Astrocyte of the cerebellum (primary cell): Measurements from ENCODE around the gene TEX53.

Experiments used
- DNase-seq: peaks from one replicate; pipeline ENCODE4 v3.0.0-alpha.2; 2011; ENCODE audit warnings: low read depth
- H3K4me3 ChIP-seq: 2 replicates; pipeline ENCODE4 v1.5.1; 2011; ENCODE audit warnings: mild to moderate bottlenecking, low read depth, low read length, moderate library complexity
- CTCF ChIP-seq: IDR thresholded peaks from 2 replicates; pipeline ENCODE4 v1.5.1; 2012; ENCODE audit warnings: low read length, low read depth, moderate library complexity, mild to moderate bottlenecking; ENCODE audit errors: missing control alignments
- in situ Hi-C: cut with HindIII; loops from 2 replicates; pipeline ENCODE4 v1.10.0; 2017; ENCODE audit warnings: low sequenced_read_pairs

Gene TEX53

GRCh38 chr9:114682846-114683245 lies 25.2 kb upstream of the TEX53 start:
- H3K4me3 ChIP-seq, result no peak overlapping the region
- in situ Hi-C loops, result no loop called here
- no peak for DNase-seq
- TF ChIP-seq CTCF, result no peak

GRCh38 chr9:114681594-114682332 lies 24.2 kb upstream of the TEX53 start, which contains the start of gene TEX48:
TSS of gene TEX48 (minus strand) at chr9:114682192. CDS start at chr9:114671723, 10,469 bp downstream.
- DNase-seq, result peak; percentile 47
- no peak within 1 kb of the TSS for H3K4me3 ChIP-seq
- TF ChIP-seq CTCF, result peak; percentile 80
- in situ Hi-C loops, result no loop called here

- TF ChIP-seq CTCF, result no peak
- H3K4me3 ChIP-seq, result no peak overlapping the region
- no peak for DNase-seq
- in situ Hi-C loops, result no loop called here
Observed at GRCh38 chr9:114680259-114681001, 22.8 kb upstream of the TEX53 start.

- TF ChIP-seq CTCF, result no peak
- DNase-seq, result no peak
- in situ Hi-C loops, result no loop called here
- H3K4me3 ChIP-seq, result no peak overlapping the region
Observed at GRCh38 chr9:114678795-114679194, 21.2 kb upstream of the TEX53 start.

GRCh38 chr9:114678130-114678529 lies 20.5 kb upstream of the TEX53 start:
- in situ Hi-C loops, result no loop called here
- DNase-seq, result no peak
- H3K4me3 ChIP-seq, result no peak overlapping the region
- TF ChIP-seq CTCF, result no peak

- no peak for TF ChIP-seq CTCF
- no peak overlapping the region for H3K4me3 ChIP-seq
- peak; percentile 100 for DNase-seq
- in situ Hi-C loops, result no loop called here
Observed at GRCh38 chr9:114677418-114677817, 19.8 kb upstream of the TEX53 start.
